NCI-H2196 treated with DMSO at 0.1 percent for 48 hours (cell line): Measurements from ENCODE around the gene ATG5.
A peak's percentile ranks its signal among the peaks of the same experiment; 100 is the strongest.

ENCODE experiments used
- DNase-seq: peaks from one replicate; lab custom pipeline; 2025; ENCODE audit not compliant: unreplicated experiment; lab: John Stamatoyannopoulos, UW

ATG5 gene

DNA sequence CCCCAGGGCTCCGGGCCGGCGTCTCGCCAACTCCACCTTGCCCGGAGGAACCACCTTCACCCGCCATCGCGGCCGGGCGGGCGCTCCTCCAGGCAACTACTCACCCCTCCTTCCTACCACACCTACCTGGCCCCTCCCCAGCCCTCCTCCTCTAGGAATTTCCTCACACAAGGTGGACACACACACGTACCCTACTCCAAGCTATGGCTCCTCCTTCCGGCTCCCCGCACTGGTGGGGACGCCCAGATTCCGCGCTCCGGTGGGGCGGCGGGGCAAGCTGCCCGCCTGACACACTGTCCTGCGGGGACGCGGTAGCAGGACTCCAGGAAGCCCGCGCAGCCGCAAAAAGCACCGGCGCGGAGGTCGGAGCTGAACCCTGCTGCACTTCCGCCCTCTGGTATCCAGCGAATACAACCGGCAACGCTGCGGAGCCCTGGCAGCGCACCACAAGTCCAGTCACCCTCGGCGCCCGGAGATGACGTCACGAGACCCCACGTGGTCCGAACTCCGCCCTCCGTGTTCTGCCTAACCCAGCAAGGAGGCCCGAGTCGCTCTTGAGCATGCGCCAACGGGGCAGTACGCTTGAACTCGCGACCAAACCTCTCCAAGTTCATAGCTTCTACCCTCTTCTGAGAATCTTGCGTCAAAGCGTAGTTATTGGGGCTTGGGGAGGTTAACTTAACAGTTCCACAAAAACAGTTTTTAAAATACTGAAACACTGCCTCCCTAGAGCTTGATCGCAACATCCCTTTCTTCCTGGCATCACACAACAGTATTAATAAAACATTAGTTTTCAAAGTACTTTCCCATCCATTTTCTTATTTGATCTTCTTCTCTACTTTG is at the start of gene ATG5:
TSS of gene ATG5 (minus strand) at position 425 of the 843 bp plus-strand sequence. CDS start 9,552 bp downstream, outside the sequence.
- DNase-seq, result peak; percentile 93

DNA sequence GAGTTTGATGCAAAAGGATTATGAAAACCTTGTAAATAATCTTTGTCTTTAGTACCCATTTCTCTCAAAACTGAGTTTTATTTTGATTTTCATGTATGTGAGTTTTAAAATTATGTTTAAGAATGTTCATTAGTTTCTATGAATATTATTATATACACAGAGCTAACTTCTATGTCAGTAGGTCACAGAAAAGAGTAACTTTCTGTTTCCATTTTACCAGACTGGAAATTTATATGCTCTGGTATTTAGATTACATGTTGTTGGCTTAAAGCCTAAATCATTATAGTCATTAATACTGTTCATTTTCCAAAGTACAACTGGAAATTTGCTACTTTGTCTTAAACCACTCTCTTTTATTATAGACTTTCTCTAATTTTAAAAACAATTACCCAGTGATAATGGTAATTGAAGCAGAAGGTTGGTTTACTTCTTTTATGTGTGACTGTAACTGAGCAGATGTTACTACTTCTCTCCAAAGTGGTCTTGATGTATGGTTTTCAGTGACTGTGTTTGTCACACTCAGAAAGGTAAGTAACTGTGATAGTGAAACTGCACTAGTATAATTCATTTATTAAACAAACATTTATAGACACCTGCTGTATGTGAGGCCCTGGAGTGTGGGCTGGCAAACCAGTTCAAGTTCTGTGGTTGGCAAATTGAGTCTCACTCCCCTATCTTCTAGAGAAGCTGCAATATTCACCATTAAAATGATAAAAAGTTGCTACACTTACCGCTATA is 48.1 kb upstream of the ATG5 start:
- no peak for DNase-seq

DNA sequence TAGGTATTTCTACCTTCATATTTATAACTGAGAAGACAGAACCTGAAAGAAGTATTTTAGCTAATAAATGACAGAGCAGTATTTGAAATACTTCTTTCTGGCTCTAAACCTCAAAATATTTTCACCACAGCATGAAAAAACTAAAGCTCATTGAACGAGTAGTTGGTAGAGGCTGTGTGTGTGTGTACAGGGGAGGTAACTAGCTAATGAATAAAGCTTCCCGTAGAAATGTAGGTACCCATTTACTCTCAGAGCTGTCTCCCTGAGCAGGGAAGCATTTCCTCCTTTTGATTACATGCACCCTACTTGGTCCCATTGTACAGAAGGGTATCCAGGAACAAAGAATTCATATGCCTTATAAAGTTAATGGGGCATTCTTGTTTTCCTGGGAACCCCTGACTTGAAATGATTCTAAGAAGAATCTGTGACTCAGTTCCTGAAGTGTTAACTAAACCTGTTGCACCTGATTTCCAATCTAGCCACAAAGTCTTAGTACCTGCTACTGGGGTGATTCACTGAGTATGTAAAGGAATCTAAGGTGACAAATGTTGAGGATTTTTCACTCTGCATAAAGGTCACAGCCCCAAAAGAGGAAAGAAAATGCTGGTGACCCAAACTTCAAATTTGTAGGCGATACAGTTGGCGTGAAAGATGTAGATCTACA is 47.4 kb upstream of the ATG5 start:
- DNase-seq, result no peak

DNA sequence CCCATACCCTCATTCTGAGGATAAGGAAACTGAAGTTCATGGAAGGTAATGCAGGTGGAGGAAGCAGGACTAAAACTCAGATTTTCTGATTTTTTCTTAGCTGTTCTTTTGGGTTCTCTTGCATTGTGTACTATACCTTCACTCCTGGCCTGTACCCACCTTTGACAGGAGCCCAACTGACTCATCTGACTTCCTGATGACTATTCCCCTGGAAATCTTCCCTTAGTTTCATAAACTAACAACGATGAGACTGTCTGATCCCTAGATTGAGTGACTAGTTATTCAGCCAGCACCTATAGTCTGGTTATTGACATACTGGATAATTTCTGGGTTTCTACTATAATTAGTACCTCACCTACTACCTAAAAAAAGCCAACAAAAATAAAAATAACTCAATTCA is 45.1 kb upstream of the ATG5 start:
- DNase-seq, result no peak

DNA sequence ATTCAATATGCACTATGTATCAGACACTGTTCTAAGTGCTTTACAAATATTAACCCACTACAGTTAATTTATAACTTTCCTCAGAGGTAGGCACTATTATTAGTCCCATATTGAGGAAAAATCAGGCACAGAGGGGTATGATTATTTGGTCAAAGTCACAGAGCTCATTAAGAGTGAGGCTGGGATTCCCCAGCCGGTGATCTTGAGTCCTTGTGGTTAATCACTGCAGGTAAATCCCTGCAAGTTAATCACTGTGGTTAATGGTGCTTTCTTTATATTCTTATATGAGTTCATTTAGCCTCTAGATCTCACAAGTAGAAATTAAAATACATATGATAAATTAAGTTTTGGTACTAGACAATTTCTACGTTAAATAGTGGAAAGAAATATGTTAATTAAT is 44.2 kb upstream of the ATG5 start:
- DNase-seq, result no peak

DNA sequence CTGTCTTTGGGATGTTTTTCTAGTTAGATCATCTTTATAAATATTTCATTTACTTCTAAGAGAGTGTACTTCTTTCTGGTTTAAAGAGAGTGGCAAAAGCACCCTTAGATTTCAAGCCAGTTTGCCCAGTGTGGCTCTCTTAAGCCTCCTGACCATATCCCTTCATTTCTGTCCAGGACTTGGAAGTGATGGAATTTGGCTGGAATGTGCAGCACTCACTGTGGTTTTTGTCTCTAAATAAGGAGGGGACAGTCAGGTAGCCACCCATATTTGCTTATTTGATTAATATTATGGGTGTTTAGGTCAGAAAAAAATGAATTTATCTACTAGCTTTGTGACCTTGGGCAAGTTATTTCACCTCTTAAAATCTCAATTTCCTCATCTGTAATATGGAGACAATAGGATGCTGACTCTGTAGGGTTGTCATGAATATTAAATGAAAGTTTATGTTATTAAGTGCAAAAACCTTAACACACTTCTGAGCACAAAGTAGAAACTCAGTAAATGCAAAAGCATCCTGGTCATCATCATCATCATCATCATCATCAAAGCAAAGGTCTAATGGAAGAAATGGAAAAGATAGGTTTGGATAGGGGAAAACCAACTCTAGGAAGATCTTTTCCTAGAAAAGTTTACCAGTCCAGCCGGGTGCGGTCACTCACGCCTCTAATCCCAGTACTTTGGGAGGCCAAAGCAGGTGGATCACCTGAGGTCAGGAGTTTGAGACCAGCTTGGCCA is 38.0 kb upstream of the ATG5 start:
- DNase-seq, result no peak

DNA sequence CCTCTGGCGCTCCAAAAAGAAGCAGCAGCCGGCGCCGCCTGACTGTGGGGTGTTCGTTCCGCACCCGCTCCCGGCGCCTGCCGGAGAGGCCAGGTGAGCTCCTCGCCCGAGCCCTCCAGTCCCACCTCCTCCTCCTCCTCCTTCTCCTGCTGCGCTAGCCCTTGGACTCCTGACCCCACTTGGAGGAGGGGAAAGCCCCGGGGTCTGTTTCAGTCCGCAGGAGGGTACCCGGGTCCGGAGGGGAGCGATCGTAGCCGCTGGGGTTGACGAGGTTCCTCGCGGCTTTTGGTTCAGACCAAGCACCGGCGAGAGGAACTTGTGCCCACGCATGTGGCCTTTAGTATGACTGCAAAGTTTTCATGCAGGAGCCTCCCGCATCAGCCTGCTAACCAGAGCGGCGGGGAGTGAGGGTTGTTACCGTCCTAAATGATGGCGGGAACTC is 35.5 kb upstream of the ATG5 start:
- no peak for DNase-seq

DNA sequence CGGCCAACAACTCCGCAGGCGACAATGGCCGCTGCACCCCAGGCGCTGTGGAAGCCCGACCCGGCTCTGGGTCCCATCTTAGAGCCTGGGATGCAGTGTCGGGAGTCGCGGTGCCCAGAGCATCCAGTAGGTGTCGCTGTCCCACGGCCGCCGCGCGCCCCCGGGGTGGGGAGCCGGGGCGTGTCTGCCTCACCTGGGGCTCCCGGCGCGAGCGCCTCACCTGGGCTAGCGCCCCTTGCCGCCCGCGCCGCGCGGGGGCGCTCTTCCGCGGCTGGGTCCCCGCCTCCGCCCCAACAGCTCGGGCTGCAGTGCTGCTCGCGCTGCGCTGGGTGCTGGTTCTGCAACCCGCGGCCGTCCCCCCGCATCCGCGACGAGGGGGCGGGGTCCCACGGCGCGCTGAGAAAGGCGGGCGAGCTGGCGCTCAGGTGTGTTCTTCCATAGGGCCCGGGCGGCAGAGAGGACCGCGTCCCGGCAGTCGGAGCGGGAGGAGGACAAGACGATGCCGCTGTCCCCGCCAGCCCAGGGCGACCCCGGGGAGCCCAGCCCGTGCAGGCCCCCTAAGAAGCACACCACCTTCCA is 34.9 kb upstream of the ATG5 start, which contains the start of gene CRYBG1:
TSS of gene CRYBG1 (plus strand) at position 308 of the 579 bp plus-strand sequence. CDS start at position 500, 192 bp downstream.
- peak; percentile 60 for DNase-seq

DNA sequence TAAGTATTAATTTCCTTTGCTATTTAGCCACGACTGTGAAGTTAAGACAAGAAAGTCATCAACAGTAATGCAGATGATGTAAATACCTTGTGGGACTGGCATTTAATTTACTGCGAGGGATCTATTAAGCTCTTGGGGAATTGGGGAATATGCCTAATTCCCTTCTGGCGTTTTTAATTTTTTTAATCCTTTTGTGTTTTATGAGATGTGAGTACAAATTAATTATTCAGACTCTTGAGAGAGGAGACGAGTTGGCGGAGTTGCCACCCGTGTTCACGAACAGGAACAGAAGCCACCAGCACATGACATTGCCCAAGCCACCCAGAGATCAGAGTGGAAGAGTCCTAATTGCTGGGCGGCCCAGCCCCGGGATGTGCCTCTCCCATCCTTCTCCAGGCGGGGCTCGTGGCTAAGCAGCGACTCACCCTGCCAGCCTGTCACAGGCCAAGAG is 34.4 kb upstream of the ATG5 start:
- no peak for DNase-seq

DNA sequence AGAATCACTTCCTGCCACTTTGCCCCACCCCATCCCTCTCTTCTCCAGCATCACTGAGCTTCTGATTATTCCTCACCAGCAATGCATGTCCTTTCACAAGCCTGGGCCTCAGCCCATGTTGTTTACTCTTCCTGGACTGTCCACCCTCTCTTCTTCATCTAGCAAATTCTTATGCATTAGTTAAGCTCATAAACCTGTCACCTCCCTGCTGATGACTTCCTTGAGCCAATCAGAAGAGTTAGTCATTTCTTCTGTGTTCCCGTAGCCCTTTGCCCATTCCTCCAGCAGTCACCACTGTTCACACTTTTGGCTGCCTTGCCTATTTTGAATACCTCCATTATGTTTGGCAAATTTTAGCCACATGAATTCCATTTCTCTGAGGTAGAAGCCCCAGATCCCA is 30.8 kb upstream of the ATG5 start:
- DNase-seq, result no peak

DNA sequence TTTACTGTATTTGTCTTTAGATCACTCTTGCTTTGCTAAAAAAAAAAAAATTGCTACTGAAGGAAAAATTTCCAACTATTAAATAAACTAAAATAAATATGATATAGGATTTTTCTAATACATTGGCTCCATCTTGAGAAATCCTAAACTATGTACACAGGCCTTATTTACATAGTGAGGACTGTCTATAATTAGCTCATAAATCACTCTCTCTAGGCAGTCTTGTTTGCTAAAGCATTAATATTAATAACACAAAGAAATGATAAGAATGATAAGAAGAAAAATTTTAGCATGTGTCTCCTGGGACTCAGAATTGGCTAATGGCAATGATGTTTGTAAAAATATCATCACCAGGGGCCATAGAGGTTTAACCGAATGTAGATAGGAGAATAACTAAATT is 21.7 kb upstream of the ATG5 start:
- DNase-seq, result no peak

DNA sequence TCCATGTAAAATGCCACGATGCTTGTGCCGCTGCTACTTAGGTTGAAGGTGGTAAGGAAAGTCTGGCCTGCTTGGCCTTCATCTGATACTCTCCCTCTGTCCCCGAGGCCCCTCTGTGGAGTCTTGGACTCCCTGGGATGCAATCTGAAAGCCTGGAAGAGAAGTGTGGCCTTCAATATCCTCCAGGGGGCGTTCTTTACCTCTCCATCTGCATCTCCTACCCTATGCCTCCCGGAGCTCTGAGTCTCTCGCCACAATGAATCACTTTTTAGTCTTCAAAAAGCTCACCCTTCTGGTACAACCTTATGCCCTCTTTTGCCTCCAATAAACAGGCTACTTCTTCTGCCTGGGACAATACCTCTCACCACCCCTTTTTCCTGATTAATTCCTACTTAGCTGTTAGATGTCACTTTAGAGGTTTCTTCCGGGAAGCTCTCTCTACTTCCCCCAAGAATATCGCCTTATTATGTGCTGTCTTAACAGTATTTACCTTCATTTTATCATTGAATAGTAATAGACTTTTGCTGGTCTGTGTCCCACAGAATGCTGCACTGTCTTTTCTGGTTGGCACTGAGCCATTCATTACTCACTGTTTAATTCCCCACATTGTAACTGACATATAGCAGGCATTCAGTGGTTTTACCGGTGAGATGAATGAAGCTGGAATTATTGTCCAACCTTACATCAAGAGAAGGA is 13.9 kb upstream of the ATG5 start:
- peak; percentile 49 for DNase-seq

DNA sequence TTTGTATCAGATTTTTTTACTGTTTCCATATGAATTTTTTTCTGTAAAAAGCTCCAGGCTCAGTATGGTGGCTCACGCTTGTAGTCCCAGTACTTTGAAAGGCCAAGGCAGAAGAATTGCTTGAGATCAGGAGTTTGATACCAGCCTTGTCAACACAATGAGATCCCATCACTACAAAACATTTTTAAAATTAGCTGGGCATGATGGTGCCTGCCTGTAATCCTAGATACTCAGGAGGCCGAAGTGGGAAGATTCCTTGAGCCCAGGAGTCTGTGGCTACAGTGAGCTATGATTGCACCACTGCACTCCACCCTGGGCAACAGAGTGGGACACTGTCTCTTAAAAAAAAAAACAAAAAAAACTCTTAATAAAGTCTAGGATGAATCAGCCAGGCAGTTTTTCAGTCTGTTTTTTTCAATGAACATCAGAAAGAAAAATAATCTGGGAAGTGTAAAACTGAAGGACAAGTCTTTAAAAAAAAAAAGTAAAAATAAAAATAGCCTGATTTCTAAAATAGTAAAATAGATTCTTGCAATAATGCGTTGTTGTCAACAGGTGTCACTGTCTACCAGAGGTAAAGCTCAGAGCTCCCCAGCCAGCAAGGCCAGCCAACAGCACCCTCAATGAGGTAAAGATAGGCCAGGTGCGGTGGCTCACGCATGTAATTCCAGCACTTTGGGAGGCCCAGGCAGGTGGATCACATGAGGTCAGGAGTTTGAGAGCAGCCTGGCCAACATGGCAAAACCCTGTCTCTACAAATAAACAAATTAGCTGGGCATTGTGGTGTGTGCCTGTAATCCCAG is 9.3 kb upstream of the ATG5 start:
- peak; percentile 37 for DNase-seq

DNA sequence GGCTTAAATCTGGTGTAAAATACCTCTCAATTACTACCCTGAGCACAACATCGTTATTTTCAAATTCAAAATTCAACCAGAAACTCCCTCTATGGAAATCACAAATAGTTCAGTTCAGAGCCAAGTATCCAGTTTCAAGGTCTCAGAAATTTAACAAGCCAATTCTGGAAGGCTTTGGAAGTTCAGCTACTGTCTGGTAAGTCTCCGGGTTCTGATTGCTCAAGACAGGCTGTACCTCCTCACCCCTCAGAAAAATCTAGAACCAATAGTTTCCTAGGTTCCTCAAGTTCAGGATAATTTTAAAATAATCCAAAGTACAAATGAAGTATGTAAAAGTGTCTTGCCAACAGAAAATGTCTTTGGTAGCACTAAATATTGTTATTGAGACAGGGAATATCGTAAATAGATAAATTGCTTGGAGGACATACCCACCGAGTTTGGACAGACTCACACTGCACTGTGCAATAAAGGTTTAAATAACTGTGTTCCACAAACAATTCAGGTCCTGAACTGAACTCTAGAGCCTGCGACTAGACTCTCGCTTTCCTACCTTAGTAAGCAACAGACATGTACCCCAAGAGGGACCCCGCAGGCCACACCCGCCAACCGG is 729 bp downstream of the ATG5 start:
- DNase-seq, result no peak

DNA sequence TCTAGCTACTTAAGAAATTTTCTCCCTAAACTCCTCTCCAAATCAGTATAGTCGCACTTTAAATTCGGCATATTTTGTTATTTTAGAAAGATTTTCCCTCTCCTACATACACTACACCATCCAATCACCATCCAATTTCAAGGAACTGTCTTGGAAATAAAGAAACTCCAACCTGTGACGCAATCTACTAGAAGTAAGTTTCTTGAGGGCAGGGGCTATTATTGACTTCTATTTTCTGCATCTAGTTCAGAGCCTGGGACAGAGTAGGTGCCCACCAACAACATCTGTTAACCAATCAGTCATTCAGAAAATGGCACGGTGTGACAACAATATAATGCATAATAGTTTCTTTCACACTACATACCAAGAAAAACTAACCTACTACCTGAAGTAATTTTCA is 3.6 kb downstream of the ATG5 start:
- DNase-seq, result no peak

DNA sequence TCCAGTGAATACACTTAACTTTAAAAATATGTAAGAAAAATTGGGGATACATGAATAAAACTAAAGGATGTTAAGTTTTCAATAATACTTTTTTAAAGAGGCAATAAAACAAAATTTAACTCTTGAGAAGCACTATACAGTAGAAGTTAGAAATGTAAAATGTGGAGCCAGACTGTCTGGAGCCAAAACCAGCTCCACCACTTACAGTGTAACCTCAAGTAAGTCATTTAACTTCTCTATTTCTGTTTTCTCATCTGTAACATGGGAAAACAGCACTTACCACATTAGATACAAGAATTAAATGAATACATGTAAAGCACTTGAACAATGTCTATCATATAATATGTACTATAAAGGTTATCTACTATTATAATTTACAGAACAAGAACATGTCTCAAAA is 6.7 kb downstream of the ATG5 start:
- DNase-seq, result no peak

DNA sequence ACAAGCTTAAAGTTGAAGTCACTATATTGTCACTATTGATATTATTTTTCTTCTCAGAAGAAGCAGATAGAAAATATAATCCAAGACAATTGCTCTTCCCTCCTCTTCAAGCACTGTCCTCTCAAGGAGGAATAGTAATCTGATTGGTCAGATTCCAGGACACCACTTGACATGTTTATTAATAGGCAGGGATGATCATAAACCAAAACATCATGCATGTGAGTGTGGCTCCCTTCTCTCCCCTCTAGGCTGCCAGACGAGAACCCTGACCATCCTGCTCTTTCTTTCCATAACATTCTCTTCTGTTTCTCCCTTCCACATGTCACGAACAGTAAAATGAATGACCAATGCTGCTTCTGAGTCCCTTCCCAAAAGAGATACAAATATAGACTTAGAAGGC is 7.5 kb downstream of the ATG5 start:
- no peak for DNase-seq

DNA sequence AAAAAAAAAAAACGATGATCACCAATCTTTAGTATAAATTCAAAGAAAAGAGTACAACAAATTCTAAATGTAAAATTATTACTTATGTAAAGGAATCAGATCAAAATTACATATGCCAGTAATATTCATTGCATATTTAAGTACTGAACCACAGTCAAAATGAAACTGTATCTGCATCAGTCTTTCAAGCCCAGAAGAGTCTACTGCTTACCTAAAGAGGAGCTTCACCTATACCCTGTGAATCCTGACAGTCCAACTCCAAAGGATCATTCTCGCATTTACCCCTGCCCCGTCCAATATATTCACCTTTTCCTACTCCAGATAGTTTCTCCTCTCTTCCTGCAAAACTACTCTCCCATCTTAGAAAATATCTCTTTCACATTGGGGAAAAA is 9.2 kb downstream of the ATG5 start:
- no peak for DNase-seq
